HepG2 (cell line): ENCODE data around the gene ZNF22. TPM values are rescaled to one million over a fixed set of nuclear protein-coding genes. Genes with fewer than 3 reads are reported as not detected.

Experiments used
- ATAC-seq: fragments of 200-7000 bp; cut with Tn5 transposase; 3 replicates; pipeline ENCODE4 v1.9.1; 2020; ENCODE audit warnings: mild to moderate bottlenecking, moderate library complexity
- BruUV-seq: library from RNA; stranded (reverse); fragments of 400-500 nt; replicated peaks from 2 replicates; lab custom pipeline; 2021; lab: Mats Ljungman, UMichigan
- CTCF ChIA-PET: fragments of 300-600 bp; formaldehyde crosslinking; extraction: SDS; loops from one replicate; lab custom pipeline; 2021; ENCODE audit warnings: low total read pairs, inconsistent platforms, low intra/inter-chr PET ratio; lab: Yijun Ruan, JAX
- POLR2A ChIA-PET: fragments of 350-600 bp; sonication (Branson Sonifier 250); formaldehyde crosslinking; loops from one replicate; lab custom pipeline; 2020; ENCODE audit warnings: antibody characterized with exemption, inconsistent platforms; lab: Yijun Ruan, JAX
- DNase-seq: peaks from one replicate; pipeline ENCODE4 v3.0.0-alpha.2; 2015; ENCODE audit warnings: low spot score
- FAIRE-seq: peaks from 3 replicates; lab custom pipeline; 2011; peaks lifted over from hg19 to GRCh38; lab: Jason Lieb, UNC
- H2AFZ ChIP-seq: one replicate; pipeline ENCODE4 v1.6.1; 2011; ENCODE audit warnings: low read length, inconsistent platforms
- H3K27ac ChIP-seq: fragments of 300-600 bp; 3 replicates; pipeline ENCODE4 v1.8.0; 2011; ENCODE audit warnings: mixed run types, mild to moderate bottlenecking, mixed read lengths, low read length, inconsistent platforms; ENCODE audit not compliant: insufficient read depth; ENCODE audit errors: extremely low read length
- H3K27me3 ChIP-seq, 2 experiments: fragments of 200-600 bp in 1 of 2; 2 replicates in 1 of 2; 3 replicates in 1 of 2; pipeline versions ENCODE4 v1.6.0 to v1.8.0; 2011; ENCODE audit warnings: low read length in 2 of 2, mild to moderate bottlenecking in 2 of 2, moderate library complexity in 2 of 2, inconsistent platforms in 1 of 2; ENCODE audit not compliant: insufficient read depth in 2 of 2, control insufficient read depth in 1 of 2
- H3K36me3 ChIP-seq, 2 experiments: fragments of 200-600 bp in 1 of 2; replicated peaks in 1 of 2; 2 replicates in 1 of 2; 3 replicates in 1 of 2; pipeline versions ENCODE4 v1.5.1 to v1.8.0; 2011; ENCODE audit warnings: low read length in 2 of 2, inconsistent platforms in 1 of 2; ENCODE audit not compliant: insufficient read depth in 2 of 2, control insufficient read depth in 1 of 2
- H3K4me1 ChIP-seq: 2 replicates; pipeline ENCODE4 v1.5.1; 2012; ENCODE audit warnings: low read length, inconsistent platforms; ENCODE audit not compliant: insufficient read depth
- H3K4me2 ChIP-seq: 2 replicates; pipeline ENCODE4 v1.6.0; 2011; ENCODE audit warnings: low read depth, low read length, inconsistent platforms
- H3K4me3 ChIP-seq, 3 experiments: fragments of 200-600 bp in 1 of 3; sonication (generic), shearing (Covaris generic) in 1 of 3; replicated peaks in 1 of 3; 2 replicates each; pipeline ENCODE4 v1.5.1; 2011 to 2016; ENCODE audit warnings: low read length in 3 of 3, inconsistent platforms in 2 of 3, low read depth in 2 of 3, mild to moderate bottlenecking in 2 of 3, control low read depth in 1 of 3, mixed read lengths in 1 of 3; ENCODE audit not compliant: insufficient read depth in 1 of 3
- H3K79me2 ChIP-seq: one replicate; pipeline ENCODE4 v1.6.1; 2011; ENCODE audit warnings: low read length, inconsistent platforms; ENCODE audit not compliant: insufficient read depth
- H3K9ac ChIP-seq: 2 replicates; pipeline ENCODE4 v1.6.0; 2011; ENCODE audit warnings: mild to moderate bottlenecking, low read depth, low read length, inconsistent platforms; ENCODE audit not compliant: insufficient read depth
- H3K9me3 ChIP-seq: 2 replicates; pipeline ENCODE4 v1.5.1; 2012; ENCODE audit warnings: mild to moderate bottlenecking, low read length
- H4K20me1 ChIP-seq: 2 replicates; pipeline ENCODE4 v1.6.0; 2011; ENCODE audit warnings: inconsistent platforms, mild to moderate bottlenecking, low read length, moderate library complexity; ENCODE audit not compliant: insufficient read depth
- CCDC6 ChIP-seq: sonication (generic); formaldehyde crosslinking; IDR thresholded peaks from 2 replicates; pipeline ENCODE4 v1.8.1; 2022; ENCODE audit warnings: mild to moderate bottlenecking, missing genetic modification reagents, moderate library complexity
- IRF2 ChIP-seq: IDR thresholded peaks from 2 replicates; pipeline ENCODE4 v1.6.1; 2018; ENCODE audit warnings: missing genetic modification reagents, missing compliant biosample characterization
- PHF5A ChIP-seq: IDR thresholded peaks from one replicate; pipeline ENCODE4 v1.6.1; 2018; ENCODE audit warnings: low read depth, missing genetic modification reagents; ENCODE audit not compliant: unreplicated experiment
- RCOR2 ChIP-seq: IDR thresholded peaks from 2 replicates; pipeline ENCODE4 v1.6.1; 2016; ENCODE audit warnings: missing biosample characterization, missing genetic modification reagents
- SETDB1 ChIP-seq: sonication (generic); formaldehyde crosslinking; IDR thresholded peaks from 2 replicates; pipeline ENCODE4 v1.5.1; 2020; ENCODE audit warnings: missing genetic modification reagents, mild to moderate bottlenecking, borderline replicate concordance
- ZKSCAN5 ChIP-seq: sonication (generic); formaldehyde crosslinking; IDR thresholded peaks from 2 replicates; pipeline ENCODE4 v1.5.1; 2020; ENCODE audit warnings: mild to moderate bottlenecking, missing genetic modification reagents
- ZNF326 ChIP-seq: sonication (generic); formaldehyde crosslinking; IDR thresholded peaks from 2 replicates; pipeline ENCODE4 v1.4.0; 2020; ENCODE audit warnings: missing genetic modification reagents, borderline replicate concordance
- ZNF484 ChIP-seq: sonication (generic); formaldehyde crosslinking; IDR thresholded peaks from 2 replicates; pipeline ENCODE4 v1.5.1; 2020; ENCODE audit warnings: mild to moderate bottlenecking, low read depth, missing genetic modification reagents, borderline replicate concordance
- ZNF501 ChIP-seq: sonication (generic); formaldehyde crosslinking; IDR thresholded peaks from 2 replicates; pipeline ENCODE4 v1.5.1; 2020; ENCODE audit warnings: mild to moderate bottlenecking, moderate library complexity, missing genetic modification reagents
- ZNF572 ChIP-seq: sonication (generic); formaldehyde crosslinking; IDR thresholded peaks from 2 replicates; pipeline ENCODE4 v1.5.1; 2020; ENCODE audit warnings: mild to moderate bottlenecking, missing genetic modification reagents
- ZNF768 ChIP-seq: sonication (generic); formaldehyde crosslinking; IDR thresholded peaks from 2 replicates; pipeline ENCODE4 v1.4.0; 2020; ENCODE audit warnings: missing genetic modification reagents
- WGBS: methylation state at CpG from one replicate; pipeline ENCODE4 v1.1.6; 2017; ENCODE audit warnings: low lambda C conversion rate; 5-methylcytosine and 5-hydroxymethylcytosine counted together
- in situ Hi-C: cut with HindIII; loops from 2 replicates; pipeline ENCODE4 v1.10.0; 2017; ENCODE audit warnings: low pct_unique_long_range_greater_than_20kb; ENCODE audit not compliant: extremely low pct_ligation_motif_present
- intact Hi-C: fragments of 100-400 bp; cut with micrococcal nuclease; formaldehyde crosslinking; loops from one replicate; pipeline ENCODE4 v1.10.0; 2022; ENCODE audit not compliant: unreplicated experiment
- polyA plus RNA-seq, 8 experiments: library from polyadenylated mRNA; depleted of rRNA in 3 of 8; stranded (reverse) in 7 of 8; unstranded in 1 of 8; fragments of >200 nt; fragmentation: Illumina TruSeq in 4 of 8; extraction: Trizol in 4 of 8; gene quantifications; 2 replicates each; pipeline versions ENCODE4 v1.2.1 to v1.2.3, GENCODE V29; 2011 to 2016; ENCODE audit warnings: low read depth in 4 of 8, missing spikeins in 1 of 8, mixed read lengths in 1 of 8; ENCODE audit not compliant: insufficient read depth in 1 of 8
- total RNA-seq, 5 experiments: library from RNA; depleted of rRNA; stranded (reverse); fragments of >200 nt; fragmentation: Illumina TruSeq; extraction: Trizol; gene quantifications; 2 replicates each; pipeline ENCODE4 v1.2.3, GENCODE V29; 2016; ENCODE audit warnings: low read depth in 1 of 5
- TF ChIP-seq, protein P1 (sequence below): sonication (generic); formaldehyde crosslinking; IDR thresholded peaks from 2 replicates; pipeline ENCODE4 v1.4.0; 2020; ENCODE audit warnings: missing genetic modification reagents
- TF ChIP-seq, protein P2 (sequence below): sonication (generic); formaldehyde crosslinking; IDR thresholded peaks from 2 replicates; pipeline ENCODE4 v1.8.0; 2022; ENCODE audit warnings: missing genetic modification reagents, mild to moderate bottlenecking, inconsistent platforms, borderline replicate concordance
- TF ChIP-seq, protein P3 (sequence below): sonication (generic); formaldehyde crosslinking; IDR thresholded peaks from 2 replicates; pipeline ENCODE4 v1.4.0; 2020; ENCODE audit warnings: missing genetic modification reagents, borderline replicate concordance

ZNF22 gene
- total and polyA plus RNA-seq, 2 of the 13 experiments (the other 11 are each of a cell fraction or from before 2014, with no cell fraction given), result 0.40 to 1.3 TPM

DNA sequence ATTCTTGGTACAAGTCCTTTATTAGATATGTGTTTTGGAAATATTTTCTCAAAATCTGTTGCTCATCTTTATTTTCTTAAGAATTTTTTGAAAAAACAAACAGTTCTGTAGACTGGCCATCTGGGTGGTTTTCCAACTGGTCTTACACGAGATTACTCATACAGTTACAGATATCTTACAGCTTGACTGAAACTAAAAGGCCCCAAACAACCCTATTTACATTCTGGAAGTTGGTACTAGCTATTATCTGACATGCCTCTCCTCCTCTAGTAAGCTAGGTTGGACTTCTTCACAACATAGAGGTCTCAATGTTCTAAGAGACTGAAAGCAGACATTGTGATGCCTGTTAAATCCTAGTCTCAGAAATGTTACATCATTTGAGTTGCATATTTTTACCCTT lies 52.0 kb downstream of the ZNF22 start (continued):
- TF ChIP-seq, protein P1, sequence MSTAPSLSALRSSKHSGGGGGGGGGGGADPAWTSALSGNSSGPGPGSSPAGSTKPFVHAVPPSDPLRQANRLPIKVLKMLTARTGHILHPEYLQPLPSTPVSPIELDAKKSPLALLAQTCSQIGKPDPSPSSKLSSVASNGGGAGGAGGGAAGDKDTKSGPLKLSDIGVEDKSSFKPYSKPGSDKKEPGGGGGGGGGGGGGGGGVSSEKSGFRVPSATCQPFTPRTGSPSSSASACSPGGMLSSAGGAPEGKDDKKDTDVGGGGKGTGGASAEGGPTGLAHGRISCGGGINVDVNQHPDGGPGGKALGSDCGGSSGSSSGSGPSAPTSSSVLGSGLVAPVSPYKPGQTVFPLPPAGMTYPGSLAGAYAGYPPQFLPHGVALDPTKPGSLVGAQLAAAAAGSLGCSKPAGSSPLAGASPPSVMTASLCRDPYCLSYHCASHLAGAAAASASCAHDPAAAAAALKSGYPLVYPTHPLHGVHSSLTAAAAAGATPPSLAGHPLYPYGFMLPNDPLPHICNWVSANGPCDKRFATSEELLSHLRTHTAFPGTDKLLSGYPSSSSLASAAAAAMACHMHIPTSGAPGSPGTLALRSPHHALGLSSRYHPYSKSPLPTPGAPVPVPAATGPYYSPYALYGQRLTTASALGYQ (CRISPR knock-in tag), result no peak
- TF ChIP-seq ZNF484 (CRISPR knock-in tag) (no peak), RCOR2 (CRISPR knock-in tag) (no peak), SETDB1 (CRISPR knock-in tag) (no peak), ZNF572 (CRISPR knock-in tag) (no peak), ZNF768 (no peak)
- TF ChIP-seq, protein P2, sequence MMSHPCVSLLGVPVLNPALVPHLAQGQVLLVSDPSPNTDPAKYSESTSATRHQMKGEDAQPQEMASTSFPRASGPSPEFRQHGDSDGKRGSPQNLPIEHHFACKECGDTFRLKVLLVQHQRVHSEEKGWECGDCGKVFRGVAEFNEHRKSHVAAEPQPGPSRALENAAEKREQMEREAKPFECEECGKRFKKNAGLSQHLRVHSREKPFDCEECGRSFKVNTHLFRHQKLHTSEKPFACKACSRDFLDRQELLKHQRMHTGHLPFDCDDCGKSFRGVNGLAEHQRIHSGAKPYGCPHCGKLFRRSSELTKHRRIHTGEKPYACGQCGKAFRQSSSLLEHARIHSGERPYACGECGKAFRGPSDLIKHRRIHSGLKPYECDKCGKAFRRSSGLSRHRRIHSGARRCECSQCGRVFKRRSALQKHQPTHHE (CRISPR knock-in tag), result no peak

DNA sequence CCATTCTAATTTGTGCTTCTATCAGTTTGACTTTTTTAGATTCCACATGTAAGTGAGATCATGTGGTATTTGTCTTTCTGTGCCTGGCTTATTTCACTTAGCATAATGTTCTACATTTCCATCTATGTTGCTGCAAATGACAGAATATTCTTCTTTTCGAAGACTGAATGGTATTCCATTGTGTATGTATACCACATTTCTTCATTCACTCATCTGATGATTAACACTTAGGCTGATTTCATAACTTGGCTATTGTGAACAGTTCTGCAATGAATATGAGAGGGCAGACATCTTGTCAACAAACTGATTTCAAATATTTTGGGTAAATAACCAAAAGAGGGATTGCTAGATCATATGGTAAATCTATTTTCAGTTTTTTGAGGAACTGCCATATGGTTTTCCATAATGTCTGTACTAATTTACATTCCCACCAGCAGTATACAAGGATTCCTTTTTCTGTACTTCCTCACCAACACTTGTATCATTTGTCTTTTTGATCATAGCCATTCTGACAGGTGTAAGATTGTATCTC lies 52.9 kb downstream of the ZNF22 start:
- H3K4me3 ChIP-seq, result no peak overlapping the region
- H2AFZ ChIP-seq, result no peak overlapping the region
- DNase-seq (no peak), ATAC-seq (no peak), FAIRE-seq (no peak)
- intact Hi-C loops (no loop called here), in situ Hi-C loops (no loop called here)
- BruUV-seq, result no TSS peak
- no peaks in the 10 kb centered on the region for H3K4me1 ChIP-seq
- no peaks in the 10 kb centered on the region for H4K20me1 ChIP-seq
- no peak overlapping the region for H3K27ac ChIP-seq
- ChIA-PET POLR2A (no interaction called here), CTCF (no interaction called here)
- no peaks in the 10 kb centered on the region for H3K36me3 ChIP-seq
- 0% methylated on average over 1 of the region's 1 CpG for WGBS
- no peak overlapping the region for H3K9ac ChIP-seq
- H3K9me3 ChIP-seq, result no peaks in the 10 kb centered on the region
- no peaks in the 10 kb centered on the region for H3K79me2 ChIP-seq
- no peak overlapping the region for H3K4me2 ChIP-seq
- H3K27me3 ChIP-seq, result no peaks in the 10 kb centered on the region
- TF ChIP-seq ZKSCAN5 (CRISPR knock-in tag), result no peak
- TF ChIP-seq ZNF501, result no peak
- TF ChIP-seq CCDC6 (CRISPR knock-in tag), result no peak
- no peak for TF ChIP-seq ZNF326 (CRISPR knock-in tag)
- no peak for TF ChIP-seq PHF5A (CRISPR knock-in tag)
- TF ChIP-seq, protein P3, sequence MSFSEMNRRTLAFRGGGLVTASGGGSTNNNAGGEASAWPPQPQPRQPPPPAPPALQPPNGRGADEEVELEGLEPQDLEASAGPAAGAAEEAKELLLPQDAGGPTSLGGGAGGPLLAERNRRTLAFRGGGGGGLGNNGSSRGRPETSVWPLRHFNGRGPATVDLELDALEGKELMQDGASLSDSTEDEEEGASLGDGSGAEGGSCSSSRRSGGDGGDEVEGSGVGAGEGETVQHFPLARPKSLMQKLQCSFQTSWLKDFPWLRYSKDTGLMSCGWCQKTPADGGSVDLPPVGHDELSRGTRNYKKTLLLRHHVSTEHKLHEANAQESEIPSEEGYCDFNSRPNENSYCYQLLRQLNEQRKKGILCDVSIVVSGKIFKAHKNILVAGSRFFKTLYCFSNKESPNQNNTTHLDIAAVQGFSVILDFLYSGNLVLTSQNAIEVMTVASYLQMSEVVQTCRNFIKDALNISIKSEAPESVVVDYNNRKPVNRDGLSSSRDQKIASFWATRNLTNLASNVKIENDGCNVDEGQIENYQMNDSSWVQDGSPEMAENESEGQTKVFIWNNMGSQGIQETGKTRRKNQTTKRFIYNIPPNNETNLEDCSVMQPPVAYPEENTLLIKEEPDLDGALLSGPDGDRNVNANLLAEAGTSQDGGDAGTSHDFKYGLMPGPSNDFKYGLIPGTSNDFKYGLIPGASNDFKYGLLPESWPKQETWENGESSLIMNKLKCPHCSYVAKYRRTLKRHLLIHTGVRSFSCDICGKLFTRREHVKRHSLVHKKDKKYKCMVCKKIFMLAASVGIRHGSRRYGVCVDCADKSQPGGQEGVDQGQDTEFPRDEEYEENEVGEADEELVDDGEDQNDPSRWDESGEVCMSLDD (CRISPR knock-in tag), result no peak
- TF ChIP-seq IRF2 (CRISPR knock-in tag), result no peak
